SU-DHL-6 (cell line): ENCODE results near the gene OBSCN.

ENCODE experiments used
- EZH2phosphoT487 ChIP-seq: fragments of 200-600 bp; sonication (generic), shearing (Covaris generic); conservative IDR thresholded peaks from 2 replicates; pipeline ENCODE4 v1.6.1; 2018; ENCODE audit warnings: mild to moderate bottlenecking, antibody characterized with exemption, low read length, moderate library complexity, mixed read lengths
- TF ChIP-seq, protein P1 (sequence below): fragments of 200-600 bp; sonication (generic); IDR thresholded peaks from one replicate; pipeline ENCODE4 v1.5.1; 2017; ENCODE audit warnings: antibody characterized with exemption, mild to moderate bottlenecking, low read length, moderate library complexity; ENCODE audit not compliant: insufficient read depth, poor library complexity, severe bottlenecking

GRCh38 chr1:228340686-228341449, 133.0 kb downstream of the OBSCN start:
- TF ChIP-seq, protein P1, sequence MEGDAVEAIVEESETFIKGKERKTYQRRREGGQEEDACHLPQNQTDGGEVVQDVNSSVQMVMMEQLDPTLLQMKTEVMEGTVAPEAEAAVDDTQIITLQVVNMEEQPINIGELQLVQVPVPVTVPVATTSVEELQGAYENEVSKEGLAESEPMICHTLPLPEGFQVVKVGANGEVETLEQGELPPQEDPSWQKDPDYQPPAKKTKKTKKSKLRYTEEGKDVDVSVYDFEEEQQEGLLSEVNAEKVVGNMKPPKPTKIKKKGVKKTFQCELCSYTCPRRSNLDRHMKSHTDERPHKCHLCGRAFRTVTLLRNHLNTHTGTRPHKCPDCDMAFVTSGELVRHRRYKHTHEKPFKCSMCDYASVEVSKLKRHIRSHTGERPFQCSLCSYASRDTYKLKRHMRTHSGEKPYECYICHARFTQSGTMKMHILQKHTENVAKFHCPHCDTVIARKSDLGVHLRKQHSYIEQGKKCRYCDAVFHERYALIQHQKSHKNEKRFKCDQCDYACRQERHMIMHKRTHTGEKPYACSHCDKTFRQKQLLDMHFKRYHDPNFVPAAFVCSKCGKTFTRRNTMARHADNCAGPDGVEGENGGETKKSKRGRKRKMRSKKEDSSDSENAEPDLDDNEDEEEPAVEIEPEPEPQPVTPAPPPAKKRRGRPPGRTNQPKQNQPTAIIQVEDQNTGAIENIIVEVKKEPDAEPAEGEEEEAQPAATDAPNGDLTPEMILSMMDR = no peak
- TF ChIP-seq EZH2phosphoT487 = no peak
